Activated CD8-positive, alpha-beta memory T cell treated with anti-CD3 and anti-CD28 coated beads, Interleukin-2, amount 50 U/mL, for 1 hour (primary cell): Measurements from ENCODE around the gene NTN5.
"Not testable (repeated sequence)": the region's sequence is repeated elsewhere in the genome, so short reads cannot be mapped to it uniquely, and the experiment has no call there.

Experiments used
- DNase-seq: peaks from one replicate; pipeline ENCODE4 v3.0.0-alpha.2; 2020; ENCODE audit errors: extremely low read depth

The NTN5 gene

GRCh38 chr19:48672994-48673393 is at the start of gene NTN5:
Gene NTN5 (minus strand): TSS chr19:48673017. CDS start chr19:48670986, 2,031 bp downstream.
- no peak for DNase-seq

- no peak for DNase-seq
Observed at GRCh38 chr19:48722196-48722708, 49.4 kb upstream of the NTN5 start.

- DNase-seq, result peak; percentile 73
Observed at GRCh38 chr19:48720613-48721296, 47.9 kb upstream of the NTN5 start.

- DNase-seq, result no peak
Observed at GRCh38 chr19:48720251-48720612, 47.4 kb upstream of the NTN5 start.

- DNase-seq, result no peak
Observed at GRCh38 chr19:48719263-48720171, 46.7 kb upstream of the NTN5 start, which contains the start of gene MAMSTR. Gene MAMSTR (minus strand): TSS chr19:48719725. CDS start chr19:48719031, 694 bp downstream.

- no peak for DNase-seq
Observed at GRCh38 chr19:48718711-48719231, 46.0 kb upstream of the NTN5 start.

- DNase-seq, result not testable (repeated sequence)
Observed at GRCh38 chr19:48718106-48718505, 45.3 kb upstream of the NTN5 start.

GRCh38 chr19:48716562-48717291 is 43.9 kb upstream of the NTN5 start:
- no peak for DNase-seq

- no peak for DNase-seq
Observed at GRCh38 chr19:48715681-48716171, 42.9 kb upstream of the NTN5 start.

GRCh38 chr19:48714759-48715675 is 42.2 kb upstream of the NTN5 start:
- no peak for DNase-seq

- peak; percentile 88 for DNase-seq
Observed at GRCh38 chr19:48713864-48714755, 41.3 kb upstream of the NTN5 start.

GRCh38 chr19:48713041-48713863 is 40.4 kb upstream of the NTN5 start:
- no peak for DNase-seq

- no peak for DNase-seq
Observed at GRCh38 chr19:48711106-48711662, 38.4 kb upstream of the NTN5 start.

GRCh38 chr19:48708471-48708870 is 35.7 kb upstream of the NTN5 start:
- no peak for DNase-seq

GRCh38 chr19:48705431-48705830 is 32.6 kb upstream of the NTN5 start:
- DNase-seq, result no peak

- DNase-seq, result no peak
Observed at GRCh38 chr19:48703316-48703715, 30.5 kb upstream of the NTN5 start.

- no peak for DNase-seq
Observed at GRCh38 chr19:48702701-48703100, 29.9 kb upstream of the NTN5 start.

- DNase-seq, result no peak
Observed at GRCh38 chr19:48698046-48698445, 25.2 kb upstream of the NTN5 start.
